Measurements from ENCODE around the gene AK5.
A peak's percentile ranks its signal among the peaks of the same experiment; 100 is the strongest.

Gene AK5

DNA sequence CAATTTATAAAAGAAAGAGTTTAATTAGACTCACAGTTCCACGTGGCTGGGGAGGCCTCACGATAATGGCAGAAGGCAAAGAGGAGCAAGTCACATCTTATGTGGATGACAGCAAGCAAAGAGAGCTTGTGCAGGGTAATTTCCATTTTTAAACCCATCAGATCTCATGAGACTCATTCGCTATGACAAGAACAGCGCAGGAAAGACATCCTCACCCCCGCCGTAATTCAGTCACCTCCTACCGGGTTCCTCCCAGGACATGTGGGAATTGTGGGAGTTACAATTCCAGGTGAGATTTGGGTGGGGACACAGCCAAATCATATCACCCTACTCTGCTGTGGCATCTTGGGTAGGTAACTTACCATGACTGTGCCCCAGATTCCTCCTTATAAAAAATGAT is 79.8 kb downstream of the AK5 start:
- no peak for DNase-seq (ENCODE audit: low read depth)
- TF ChIP-seq, protein P1, sequence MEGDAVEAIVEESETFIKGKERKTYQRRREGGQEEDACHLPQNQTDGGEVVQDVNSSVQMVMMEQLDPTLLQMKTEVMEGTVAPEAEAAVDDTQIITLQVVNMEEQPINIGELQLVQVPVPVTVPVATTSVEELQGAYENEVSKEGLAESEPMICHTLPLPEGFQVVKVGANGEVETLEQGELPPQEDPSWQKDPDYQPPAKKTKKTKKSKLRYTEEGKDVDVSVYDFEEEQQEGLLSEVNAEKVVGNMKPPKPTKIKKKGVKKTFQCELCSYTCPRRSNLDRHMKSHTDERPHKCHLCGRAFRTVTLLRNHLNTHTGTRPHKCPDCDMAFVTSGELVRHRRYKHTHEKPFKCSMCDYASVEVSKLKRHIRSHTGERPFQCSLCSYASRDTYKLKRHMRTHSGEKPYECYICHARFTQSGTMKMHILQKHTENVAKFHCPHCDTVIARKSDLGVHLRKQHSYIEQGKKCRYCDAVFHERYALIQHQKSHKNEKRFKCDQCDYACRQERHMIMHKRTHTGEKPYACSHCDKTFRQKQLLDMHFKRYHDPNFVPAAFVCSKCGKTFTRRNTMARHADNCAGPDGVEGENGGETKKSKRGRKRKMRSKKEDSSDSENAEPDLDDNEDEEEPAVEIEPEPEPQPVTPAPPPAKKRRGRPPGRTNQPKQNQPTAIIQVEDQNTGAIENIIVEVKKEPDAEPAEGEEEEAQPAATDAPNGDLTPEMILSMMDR (IDR thresholded peaks at IDR 0.05; ENCODE audit: insufficient read depth, low read depth, low read length, missing control alignments): no peak

DNA sequence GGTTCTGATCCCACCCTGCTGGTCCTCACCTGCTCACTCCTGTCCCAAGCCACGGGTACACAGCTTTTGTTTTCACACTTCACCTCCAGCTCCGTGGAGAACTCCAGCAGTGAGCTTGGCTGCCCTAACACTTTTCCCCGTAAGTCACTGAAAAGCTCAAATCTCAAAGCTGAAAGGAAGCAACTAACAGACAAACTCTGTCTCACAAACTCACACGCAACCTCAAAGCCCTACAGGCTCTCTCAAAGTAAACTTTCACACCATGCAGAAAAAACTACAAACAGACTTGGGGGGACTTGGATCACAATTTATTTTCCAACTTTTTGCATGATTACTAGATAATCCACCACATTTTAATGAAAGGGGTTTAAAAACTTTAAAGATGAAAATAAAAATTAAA is 88.3 kb downstream of the AK5 start:
- no peak overlapping the region for H3K4me3 ChIP-seq (ENCODE audit: low read length)
- no peak for DNase-seq (ENCODE audit: low read depth)
- TF ChIP-seq, protein P1 (IDR thresholded peaks at IDR 0.05; ENCODE audit: insufficient read depth, low read depth, low read length, missing control alignments): no peak

More for the DNA sequence above, 79.8 kb downstream of the AK5 start:
- H3K4me3 ChIP-seq (ENCODE audit: low read length): no peak overlapping the region

DNA sequence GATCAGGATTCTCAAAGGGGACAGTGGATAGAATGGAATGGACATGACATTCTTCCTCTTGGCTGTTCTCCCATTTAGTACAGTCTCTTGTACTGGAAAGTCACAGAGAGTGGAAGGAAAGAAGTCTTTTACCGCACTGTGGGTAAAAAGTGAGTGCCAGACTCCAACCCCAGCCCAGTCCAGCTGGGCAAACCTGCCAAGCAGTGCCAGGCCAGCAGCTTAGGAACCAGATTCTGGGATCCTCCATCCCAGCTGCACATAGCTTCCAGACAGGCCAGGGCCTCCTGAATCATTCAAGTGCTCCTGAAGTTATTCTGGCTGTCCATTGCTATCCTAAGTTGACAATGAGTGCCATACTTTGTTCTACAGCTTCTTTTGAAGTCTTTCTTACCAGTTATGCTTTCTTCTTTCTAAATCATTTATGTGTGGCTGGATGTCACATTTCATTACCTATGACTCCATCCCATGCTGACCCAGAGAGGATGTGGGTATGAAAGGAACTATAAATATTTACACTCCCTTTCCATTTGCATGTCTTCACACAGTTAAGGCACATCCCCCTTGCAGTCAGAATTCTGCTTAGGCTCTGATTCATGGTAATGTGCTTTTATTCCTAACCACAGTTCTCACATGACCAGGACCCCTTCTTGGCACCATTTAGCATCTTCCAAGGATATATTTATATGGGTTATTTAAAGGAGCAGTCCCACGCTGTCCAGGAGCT is 88.9 kb downstream of the AK5 start:
- TF ChIP-seq, protein P1 (IDR thresholded peaks at IDR 0.05; ENCODE audit: insufficient read depth, low read depth, low read length, missing control alignments): no peak

DNA sequence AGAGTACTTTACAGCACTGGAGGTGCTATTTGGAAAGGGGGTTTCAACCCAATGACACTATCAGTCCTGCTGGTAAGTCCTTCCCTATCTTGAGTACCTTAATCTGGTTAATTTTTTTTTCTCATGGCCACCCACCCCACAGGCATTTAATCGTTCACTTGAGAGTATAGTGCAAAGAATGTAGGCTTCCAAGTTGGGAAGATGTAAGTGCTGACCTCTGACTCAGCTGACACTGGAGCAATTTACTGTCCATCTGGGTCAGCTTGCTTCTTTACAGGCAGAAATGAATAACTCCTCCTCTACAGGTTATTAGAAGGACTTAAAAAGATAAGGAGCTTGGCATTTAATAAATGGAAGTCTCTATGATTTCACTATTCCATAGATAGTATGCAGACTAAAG is 89.6 kb downstream of the AK5 start:
- DNase-seq (ENCODE audit: low read depth): no peak
- H3K4me3 ChIP-seq (ENCODE audit: low read length): no peak overlapping the region
- TF ChIP-seq, protein P1 (IDR thresholded peaks at IDR 0.05; ENCODE audit: insufficient read depth, low read depth, low read length, missing control alignments): no peak

More for the DNA sequence above, 88.9 kb downstream of the AK5 start:
- peak; percentile 13 for DNase-seq (ENCODE audit: low read depth)
- no peak overlapping the region for H3K4me3 ChIP-seq (ENCODE audit: low read length)

DNA sequence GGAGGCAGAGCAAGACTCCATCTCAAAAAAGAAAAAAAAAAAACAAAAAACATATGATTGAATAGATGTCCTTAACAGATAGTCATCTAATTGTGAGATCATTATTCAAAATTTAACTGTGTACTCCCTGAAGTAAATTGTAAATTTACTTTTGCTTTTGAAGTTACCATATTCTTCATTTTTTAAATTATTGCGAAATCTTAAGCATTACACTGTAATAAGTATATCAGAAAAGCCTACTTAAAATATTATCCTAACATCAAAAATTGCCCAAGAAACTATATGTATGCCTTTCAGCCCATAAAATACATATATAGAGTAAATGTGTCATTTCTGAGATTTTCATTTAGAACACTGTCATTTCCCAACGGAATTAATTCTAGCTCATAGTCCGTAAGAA is 91.9 kb downstream of the AK5 start:
- DNase-seq (ENCODE audit: low read depth): no peak
- H3K4me3 ChIP-seq (ENCODE audit: low read length): no peak overlapping the region
- TF ChIP-seq, protein P1 (IDR thresholded peaks at IDR 0.05; ENCODE audit: insufficient read depth, low read depth, low read length, missing control alignments): no peak

DNA sequence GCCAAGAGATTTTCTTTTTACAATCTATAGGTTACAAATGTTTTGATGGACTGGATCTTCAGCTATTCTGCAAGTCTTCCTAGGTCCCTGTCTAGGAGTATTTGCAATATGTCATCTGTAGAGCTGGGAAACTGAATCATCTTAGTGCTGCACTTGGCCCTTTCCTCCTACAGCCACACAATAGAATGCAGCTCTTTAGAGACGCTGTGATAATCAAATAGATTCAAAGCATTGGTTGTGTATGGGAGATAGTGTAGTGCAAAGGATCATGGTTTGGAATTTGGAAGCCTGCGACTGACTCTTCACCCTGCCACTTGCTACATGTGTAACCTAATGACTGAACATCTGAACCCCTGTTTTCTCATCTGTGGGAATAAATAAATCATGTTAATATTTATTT is 93.7 kb downstream of the AK5 start:
- DNase-seq (ENCODE audit: low read depth): no peak
- TF ChIP-seq, protein P1 (IDR thresholded peaks at IDR 0.05; ENCODE audit: insufficient read depth, low read depth, low read length, missing control alignments): no peak

DNA sequence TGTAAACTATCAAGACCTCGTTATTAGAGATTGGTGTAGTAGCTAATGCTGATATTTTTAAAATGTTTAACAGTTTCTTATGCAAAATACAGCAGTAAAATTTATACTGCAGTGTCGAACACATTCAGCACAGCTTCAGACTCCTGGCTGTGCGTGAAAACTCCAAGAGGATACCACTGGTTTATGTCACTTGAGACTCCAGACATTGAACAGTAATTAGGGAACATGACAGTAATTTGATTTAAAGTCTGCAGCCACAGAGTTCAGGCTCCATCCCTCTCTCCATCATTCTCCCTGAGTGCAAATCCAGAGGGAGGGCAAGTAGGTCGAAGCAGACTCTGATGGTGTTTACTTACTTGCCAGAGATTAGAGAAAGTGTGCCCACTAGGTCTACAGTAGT is 94.2 kb downstream of the AK5 start:
- DNase-seq (ENCODE audit: low read depth): no peak
- H3K4me3 ChIP-seq (ENCODE audit: low read length): no peak overlapping the region
- TF ChIP-seq, protein P1 (IDR thresholded peaks at IDR 0.05; ENCODE audit: insufficient read depth, low read depth, low read length, missing control alignments): no peak

More for the DNA sequence above, 93.7 kb downstream of the AK5 start:
- no peak overlapping the region for H3K4me3 ChIP-seq (ENCODE audit: low read length)

Data from epithelial cell of esophagus (primary cell).